H1 (cell line): Measurements from ENCODE around the gene FOXL3. TPM values are rescaled to one million over a fixed set of nuclear protein-coding genes. Genes with fewer than 3 reads are reported as not detected.

ENCODE experiments used
- ATF3 ChIP-seq: IDR thresholded peaks from 2 replicates; pipeline ENCODE4 v1.6.1; 2011; ENCODE audit warnings: low read depth, mild to moderate bottlenecking, low read length; ENCODE audit not compliant: insufficient read depth
- CREB1 ChIP-seq: IDR thresholded peaks from 2 replicates; pipeline ENCODE4 v1.6.1; 2012; ENCODE audit warnings: inconsistent platforms
- EP300 ChIP-seq, 2 experiments: IDR thresholded peaks; 1 replicate in 1 of 2; 2 replicates in 1 of 2; pipeline ENCODE4 v1.6.1; 2011 to 2012; ENCODE audit warnings: low read depth in 2 of 2, low read length in 2 of 2, mild to moderate bottlenecking in 2 of 2, borderline replicate concordance in 1 of 2, inconsistent platforms in 1 of 2, moderate library complexity in 1 of 2
- KDM5A ChIP-seq: fragments of 200-600 bp; IDR thresholded peaks from 2 replicates; pipeline ENCODE4 v1.7.1; 2012; ENCODE audit warnings: mild to moderate bottlenecking, low read length, inconsistent platforms, mixed read lengths
- NANOG ChIP-seq: IDR thresholded peaks from 2 replicates; pipeline ENCODE4 v1.6.1; 2011; ENCODE audit warnings: low read length, low read depth, mild to moderate bottlenecking, inconsistent platforms; ENCODE audit not compliant: insufficient read depth, poor library complexity, severe bottlenecking
- NRF1 ChIP-seq: IDR thresholded peaks from 2 replicates; pipeline ENCODE4 v1.6.1; 2011; ENCODE audit warnings: mild to moderate bottlenecking, low read depth, low read length, improper control_type of control experiment
- RNF2 ChIP-seq: fragments of 200-900, 300-1000 bp; sonication (generic); IDR thresholded peaks from 2 replicates; pipeline ENCODE4 v1.7.1; 2016; ENCODE audit warnings: borderline replicate concordance, low read depth, mild to moderate bottlenecking, antibody characterized with exemption, low read length; ENCODE audit not compliant: poor library complexity, severe bottlenecking; ENCODE audit errors: missing control alignments
- polyA plus RNA-seq, 7 experiments: library from polyadenylated mRNA; depleted of rRNA in 3 of 7; stranded (reverse) in 5 of 7; unstranded in 2 of 7; fragments of >200 nt in 5 of 7; fragments of 200-250 nt in 2 of 7; gene quantifications; 1 replicate in 5 of 7; 2 replicates in 1 of 7; 4 replicates in 1 of 7; pipeline versions ENCODE4 v1.2.1 to v1.2.3, GENCODE V29; 2011 to 2013; ENCODE audit warnings: missing spikeins in 2 of 7, mixed read lengths in 2 of 7
- total RNA-seq: library from RNA; stranded (reverse); fragmentation: NEBNext Ultra II Directional; extraction: Animal tissue kit (Norgen Biotek cat#: 25700); gene quantifications from 2 replicates; pipeline ENCODE4 v1.2.1, GENCODE V29; 2021

The FOXL3 gene
- total and polyA plus RNA-seq, 2 of the 8 experiments (the other 6 are each of a cell fraction or from before 2014, with no cell fraction given): not detected

DNA sequence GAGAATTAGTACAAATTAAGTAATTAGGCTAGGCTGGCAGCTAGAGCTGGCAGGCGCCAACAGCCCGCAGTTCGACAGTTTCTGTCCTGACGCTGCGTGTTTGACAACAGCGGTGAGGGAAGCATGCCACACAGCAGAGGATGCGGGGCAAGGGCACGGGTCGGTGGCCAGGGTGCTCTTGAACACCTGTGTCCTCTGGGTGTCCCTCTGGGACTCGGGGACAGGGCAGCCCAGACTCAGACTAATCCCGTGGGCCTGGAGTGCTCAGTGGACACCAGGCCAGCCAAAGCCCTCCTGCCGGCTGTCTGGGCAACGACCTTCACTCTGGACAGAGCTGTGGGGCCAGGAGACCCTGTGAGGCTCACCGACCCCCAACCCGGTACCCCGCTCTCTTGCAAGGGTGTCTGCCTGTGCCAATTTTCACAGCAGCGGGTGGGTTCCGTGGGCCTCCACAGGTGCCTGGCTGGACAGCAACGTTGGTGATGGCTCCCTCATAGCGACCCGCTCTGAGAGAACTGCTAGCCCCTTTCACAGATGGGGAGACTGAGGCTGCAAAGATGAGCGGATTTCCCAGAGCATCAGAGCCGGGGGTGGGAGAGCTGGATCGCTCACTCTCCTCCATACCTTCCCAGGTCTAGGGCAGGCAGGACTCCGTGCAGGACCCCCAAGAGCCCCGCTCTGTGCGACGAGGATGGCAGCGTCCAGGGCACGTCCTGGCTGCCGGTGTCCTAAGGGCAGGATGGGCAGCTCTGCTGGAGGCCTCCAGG, 48.5 kb downstream of the FOXL3 start (continued):
- TF ChIP-seq NANOG: no peak
- TF ChIP-seq CREB1: no peak
- no peak for TF ChIP-seq RNF2
- TF ChIP-seq NRF1: no peak
- TF ChIP-seq KDM5A: no peak
- TF ChIP-seq EP300 (IDR thresholded peaks at IDR 0.05; ENCODE audit: borderline replicate concordance in 1 of 2, low read depth in 2 of 2, low read length in 2 of 2): no peak
- no peak for TF ChIP-seq ATF3
- TF ChIP-seq, all 59 proteins: peak for 0
